Endothelial cell of umbilical vein (primary cell): ENCODE results near the gene CPXM2. TPM values are rescaled to one million over a fixed set of nuclear protein-coding genes. Genes with fewer than 3 reads are reported as not detected.

Experiments used
- BruUV-seq: library from RNA; stranded (reverse); fragments of 400-500 nt; replicated peaks from 2 replicates; lab custom pipeline; 2021; lab: Mats Ljungman, UMichigan
- CTCF ChIA-PET: fragments of 300-600, 350-600 bp; sonication (Branson Sonifier 250); formaldehyde crosslinking; loops from one replicate; lab custom pipeline; 2021; ENCODE audit warnings: antibody characterized with exemption, inconsistent platforms; lab: Charles Lee
- POLR2A ChIA-PET: fragments of 300-600, 350-600 bp; sonication (Branson Sonifier 250); formaldehyde crosslinking; loops from one replicate; lab custom pipeline; 2021; ENCODE audit warnings: antibody characterized with exemption, inconsistent platforms; lab: Charles Lee
- DNase-seq: peaks from one replicate; pipeline ENCODE4 v3.0.0-alpha.2; 2011; ENCODE audit warnings: low read depth, low spot score
- FAIRE-seq: peaks from 2 replicates; lab custom pipeline; 2011; peaks lifted over from hg19 to GRCh38; lab: Jason Lieb, UNC
- H2AFZ ChIP-seq: 2 replicates; pipeline ENCODE4 v1.6.0; 2012; ENCODE audit warnings: low read depth, low read length, control low read depth, inconsistent platforms
- H3K27ac ChIP-seq: 2 replicates; pipeline ENCODE4 v1.5.1; 2011; ENCODE audit warnings: low read depth, mild to moderate bottlenecking, control low read depth, low read length, moderate library complexity; ENCODE audit not compliant: insufficient read depth
- H3K27me3 ChIP-seq, 2 experiments: 2 replicates each; pipeline versions ENCODE4 v1.6.0 to v1.6.1; 2011; ENCODE audit warnings: low read length in 2 of 2, mixed read lengths in 1 of 2; ENCODE audit not compliant: control insufficient read depth in 2 of 2, insufficient read depth in 2 of 2
- H3K36me3 ChIP-seq, 2 experiments: 2 replicates in 1 of 2; 3 replicates in 1 of 2; pipeline ENCODE4 v1.5.1; 2011; ENCODE audit warnings: low read length in 2 of 2, mild to moderate bottlenecking in 1 of 2, moderate library complexity in 1 of 2; ENCODE audit not compliant: control insufficient read depth in 2 of 2, insufficient read depth in 2 of 2; ENCODE audit errors: extremely low read depth in 1 of 2
- H3K4me1 ChIP-seq: 3 replicates; pipeline ENCODE4 v1.5.1; 2011; ENCODE audit warnings: mild to moderate bottlenecking, low read length; ENCODE audit not compliant: control insufficient read depth, insufficient read depth; ENCODE audit errors: extremely low read depth
- H3K4me2 ChIP-seq: 2 replicates; pipeline ENCODE4 v1.6.1; 2011; ENCODE audit warnings: low read length, control low read depth, mixed read lengths; ENCODE audit not compliant: insufficient read depth
- H3K4me3 ChIP-seq, 3 experiments: fragments of 200-600 bp in 1 of 3; sonication (generic), shearing (Covaris generic) in 1 of 3; replicated peaks in 1 of 3; 2 replicates each; pipeline ENCODE4 v1.5.1; 2011 to 2016; ENCODE audit warnings: control low read depth in 3 of 3, low read length in 3 of 3, mild to moderate bottlenecking in 2 of 3, inconsistent platforms in 1 of 3, low read depth in 1 of 3, moderate library complexity in 1 of 3; ENCODE audit not compliant: insufficient read depth in 1 of 3
- H3K79me2 ChIP-seq: 2 replicates; pipeline ENCODE4 v1.6.0; 2012; ENCODE audit warnings: low read length, inconsistent platforms; ENCODE audit not compliant: control insufficient read depth, insufficient read depth
- H3K9ac ChIP-seq: replicated peaks from 2 replicates; pipeline ENCODE3; 2011; ENCODE audit warnings: low read length, control low read depth; ENCODE audit not compliant: insufficient read depth; ENCODE audit errors: extremely low read depth
- H3K9me1 ChIP-seq: replicated peaks from 3 replicates; pipeline ENCODE4 v1.6.0; 2011; ENCODE audit warnings: mild to moderate bottlenecking, low read length; ENCODE audit not compliant: control insufficient read depth, insufficient read depth; ENCODE audit errors: extremely low read depth
- H3K9me3 ChIP-seq: replicated peaks from 2 replicates; pipeline ENCODE4 v1.5.1; 2012; ENCODE audit warnings: low read length, inconsistent platforms; ENCODE audit not compliant: control insufficient read depth, insufficient read depth
- H4K20me1 ChIP-seq: replicated peaks from 2 replicates; pipeline ENCODE3; 2011; ENCODE audit warnings: mild to moderate bottlenecking, low read length; ENCODE audit not compliant: control insufficient read depth, insufficient read depth; ENCODE audit errors: extremely low read depth
- EZH2 ChIP-seq: IDR thresholded peaks from 2 replicates; pipeline ENCODE4 v1.6.1; 2012; ENCODE audit warnings: borderline replicate concordance, low read depth, mild to moderate bottlenecking, moderate library complexity, low read length, inconsistent platforms; ENCODE audit not compliant: severe bottlenecking
- FOS ChIP-seq: IDR thresholded peaks from 2 replicates; pipeline ENCODE4 v1.6.1; 2011; ENCODE audit warnings: mild to moderate bottlenecking, low read length, moderate library complexity, borderline replicate concordance; ENCODE audit not compliant: insufficient read depth
- GATA2 ChIP-seq: IDR thresholded peaks from 2 replicates; pipeline ENCODE4 v1.7.0; 2011; ENCODE audit warnings: low read depth, mild to moderate bottlenecking, moderate library complexity, mixed read lengths, low read length; ENCODE audit not compliant: insufficient read length, insufficient read depth
- JUN ChIP-seq: IDR thresholded peaks from 2 replicates; pipeline ENCODE4 v1.6.1; 2011; ENCODE audit warnings: borderline replicate concordance, low read depth; ENCODE audit not compliant: insufficient read length, insufficient read depth
- MYC ChIP-seq: IDR thresholded peaks from one replicate; pipeline ENCODE4 v1.6.1; 2011; ENCODE audit warnings: mild to moderate bottlenecking, low read depth, low read length
- POLR2A ChIP-seq: IDR thresholded peaks from 2 replicates; pipeline ENCODE4 v1.6.1; 2012; ENCODE audit warnings: low read depth, mild to moderate bottlenecking, control low read depth, low read length
- POLR2AphosphoS5 ChIP-seq: IDR thresholded peaks from 2 replicates; pipeline ENCODE4 v1.6.1; 2012; ENCODE audit warnings: low read depth, mild to moderate bottlenecking, control low read depth, low read length, moderate library complexity; ENCODE audit not compliant: insufficient read depth
- dilution Hi-C: fragments of 300-500 bp; cut with MboI; formaldehyde crosslinking; loops from one replicate; pipeline ENCODE4 v1.15.0; 2019; ENCODE audit warnings: low sequenced_read_pairs; ENCODE audit not compliant: extremely low pct_ligation_motif_present
- intact Hi-C: fragments of 100-400 bp; cut with micrococcal nuclease; formaldehyde crosslinking; loops from one replicate; pipeline ENCODE4 v1.10.0; 2022
- polyA plus RNA-seq, 4 experiments: library from polyadenylated mRNA; depleted of rRNA in 3 of 4; stranded (reverse) in 3 of 4; unstranded in 1 of 4; fragments of >200 nt; gene quantifications; 2 replicates each; pipeline versions ENCODE4 v1.2.1 to v1.2.3, GENCODE V29; 2011 to 2012; ENCODE audit warnings: missing spikeins in 1 of 4
- total RNA-seq: library from RNA; stranded (reverse); gene quantifications from 2 replicates; pipeline ENCODE4 v1.2.3, GENCODE V29; 2021
- TF ChIP-seq, protein P1 (sequence below), 2 donors: IDR thresholded peaks; 1 replicate in 1 of 2; 2 replicates in 1 of 2; pipeline ENCODE4 v1.5.1; 2011; ENCODE audit warnings: low read length in 2 of 2, mild to moderate bottlenecking in 2 of 2, moderate library complexity in 2 of 2, control low read depth in 1 of 2, inconsistent platforms in 1 of 2, low read depth in 1 of 2; ENCODE audit not compliant: insufficient read depth in 1 of 2; ENCODE audit errors: extremely low read depth in 1 of 2
- TF ChIP-seq, protein P2 (sequence below): IDR thresholded peaks from 2 replicates; pipeline ENCODE4 v1.6.1; 2011; ENCODE audit not compliant: insufficient read depth, insufficient read length

Gene CPXM2
- total and polyA plus RNA-seq, 2 donors (not counting 3 experiments of a cell fraction or from before 2014, with no cell fraction given), result 1.8 to 2.7 TPM

DNA sequence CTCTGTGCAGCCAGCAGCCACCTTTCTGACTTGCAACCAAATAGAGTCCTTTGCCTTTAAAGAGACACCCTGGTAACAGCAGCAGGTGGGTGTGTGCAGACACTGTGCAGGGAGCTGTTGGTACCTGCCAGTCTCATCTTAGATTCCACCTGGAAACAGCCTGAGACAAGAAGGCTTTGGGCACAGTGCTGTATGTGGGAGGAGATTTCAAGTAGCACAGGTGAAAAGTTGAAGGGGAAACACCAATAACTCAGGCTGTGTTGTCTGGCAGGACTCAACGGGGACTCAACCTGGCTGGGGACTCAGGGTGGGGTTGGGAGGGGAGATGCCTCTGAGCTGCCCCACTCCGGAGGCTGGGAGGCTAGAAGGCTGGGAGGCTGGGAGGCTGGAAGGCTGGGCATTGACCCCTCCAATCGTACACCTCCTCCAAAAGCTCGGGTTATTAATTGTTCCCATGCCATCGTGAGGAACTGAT is 6.7 kb downstream of the CPXM2 start:
- Histone ChIP-seq H2AFZ (no peak overlapping the region), H3K9me1 (no peaks in the 10 kb centered on the region), H4K20me1 (no peaks in the 10 kb centered on the region), H3K9ac (no peak overlapping the region), H3K79me2 (no peaks in the 10 kb centered on the region), H3K27ac (no peak overlapping the region), H3K4me2 (no peak overlapping the region), H3K27me3 (peaks cover 0 to 5% of the 10 kb centered on the region in 2 experiments), H3K36me3 (no peaks in the 10 kb centered on the region), H3K9me3 (no peaks in the 10 kb centered on the region), H3K4me3 (no peak overlapping the region), H3K4me1 (no peaks in the 10 kb centered on the region)
- POLR2A ChIA-PET, result no interaction called here
- no TSS peak for BruUV-seq
- dilution Hi-C loops, result no loop called here
- CTCF ChIA-PET, result no interaction called here
- no peak for FAIRE-seq
- intact Hi-C loops, result no loop called here
- TF ChIP-seq FOS (no peak), MYC (no peak), POLR2A (no peak), GATA2 (no peak), POLR2AphosphoS5 (no peak), JUN (no peak), EZH2 (no peak)
- TF ChIP-seq, protein P1, sequence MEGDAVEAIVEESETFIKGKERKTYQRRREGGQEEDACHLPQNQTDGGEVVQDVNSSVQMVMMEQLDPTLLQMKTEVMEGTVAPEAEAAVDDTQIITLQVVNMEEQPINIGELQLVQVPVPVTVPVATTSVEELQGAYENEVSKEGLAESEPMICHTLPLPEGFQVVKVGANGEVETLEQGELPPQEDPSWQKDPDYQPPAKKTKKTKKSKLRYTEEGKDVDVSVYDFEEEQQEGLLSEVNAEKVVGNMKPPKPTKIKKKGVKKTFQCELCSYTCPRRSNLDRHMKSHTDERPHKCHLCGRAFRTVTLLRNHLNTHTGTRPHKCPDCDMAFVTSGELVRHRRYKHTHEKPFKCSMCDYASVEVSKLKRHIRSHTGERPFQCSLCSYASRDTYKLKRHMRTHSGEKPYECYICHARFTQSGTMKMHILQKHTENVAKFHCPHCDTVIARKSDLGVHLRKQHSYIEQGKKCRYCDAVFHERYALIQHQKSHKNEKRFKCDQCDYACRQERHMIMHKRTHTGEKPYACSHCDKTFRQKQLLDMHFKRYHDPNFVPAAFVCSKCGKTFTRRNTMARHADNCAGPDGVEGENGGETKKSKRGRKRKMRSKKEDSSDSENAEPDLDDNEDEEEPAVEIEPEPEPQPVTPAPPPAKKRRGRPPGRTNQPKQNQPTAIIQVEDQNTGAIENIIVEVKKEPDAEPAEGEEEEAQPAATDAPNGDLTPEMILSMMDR (IDR thresholded peaks at IDR 0.05; ENCODE audit: extremely low read depth in 1 of 2, insufficient read depth in 1 of 2, low read depth in 1 of 2, low read length in 2 of 2), result no peak
- TF ChIP-seq, protein P2, sequence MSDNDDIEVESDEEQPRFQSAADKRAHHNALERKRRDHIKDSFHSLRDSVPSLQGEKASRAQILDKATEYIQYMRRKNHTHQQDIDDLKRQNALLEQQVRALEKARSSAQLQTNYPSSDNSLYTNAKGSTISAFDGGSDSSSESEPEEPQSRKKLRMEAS, result no peak
- no peak for DNase-seq
